ENCODE data around the gene KCNQ5. TPM values are rescaled to one million over a fixed set of nuclear protein-coding genes. Genes with fewer than 3 reads are reported as not detected.

KCNQ5 gene
- total RNA-seq, 3 donors from 2014 or later (not counting 1 experiment from before 2014, with no cell fraction given), result 8.2 to 9.7 (median 8.7) TPM

- 83% methylated on average over 1 of the region's 3 CpGs for WGBS (ENCODE audit: insufficient coverage)
- DNase-seq (no peak), ATAC-seq (no peak)
- Histone ChIP-seq H3K27ac (ENCODE audit: low read length) (no peak overlapping the region), H3K27me3 (ENCODE audit: control insufficient read depth, insufficient read depth, low read length) (no peaks in the 10 kb centered on the region), H3K9me3 (ENCODE audit: control insufficient read depth, insufficient read depth, low read length) (no peaks in the 10 kb centered on the region), H3K4me1 (ENCODE audit: control insufficient read depth, insufficient read depth, low read length) (no peaks in the 10 kb centered on the region), H3K4me3 (ENCODE audit: low read length) (no peak overlapping the region), H3K36me3 (ENCODE audit: control insufficient read depth, insufficient read depth, low read length) (no peaks in the 10 kb centered on the region)
- no peaks in the 10 kb centered on the region for H3K36me3 Mint-ChIP-seq
- H3K4me1 Mint-ChIP-seq, result no peaks in the 10 kb centered on the region
- no peak for TF ChIP-seq CTCF (IDR thresholded peaks at IDR 0.05)
- intact Hi-C loops (cut with micrococcal nuclease), result no loop called here
- no peaks in the 10 kb centered on the region for H3K27me3 Mint-ChIP-seq (ENCODE audit: low read depth in 2 of 2)
- no peak overlapping the region for H3K27ac Mint-ChIP-seq
- H3K9me3 Mint-ChIP-seq, result no peaks in the 10 kb centered on the region
- no peak overlapping the region for H3K4me3 Mint-ChIP-seq
Measured at GRCh38 chr6:72696055-72696454, 74.2 kb downstream of the KCNQ5 start.

- H3K27me3 ChIP-seq (ENCODE audit: control insufficient read depth, insufficient read depth, low read length), result no peaks in the 10 kb centered on the region
- no peak overlapping the region for H3K27ac ChIP-seq (ENCODE audit: low read length)
- no peaks in the 10 kb centered on the region for H3K9me3 Mint-ChIP-seq
- no peak overlapping the region for H3K4me3 Mint-ChIP-seq
- DNase-seq (no peak), ATAC-seq (no peak)
- H3K4me3 ChIP-seq (ENCODE audit: low read length), result no peak overlapping the region
- peaks cover 0 to 5% of the 10 kb centered on the region in 2 donors for H3K4me1 Mint-ChIP-seq
- no peak for TF ChIP-seq CTCF (IDR thresholded peaks at IDR 0.05)
- no peaks in the 10 kb centered on the region for H3K4me1 ChIP-seq (ENCODE audit: control insufficient read depth, insufficient read depth, low read length)
- no peaks in the 10 kb centered on the region for H3K9me3 ChIP-seq (ENCODE audit: control insufficient read depth, insufficient read depth, low read length)
- no peak overlapping the region for H3K27ac Mint-ChIP-seq
- WGBS (ENCODE audit: insufficient coverage), result 44% methylated on average over 1 of the region's 1 CpG
- H3K36me3 ChIP-seq (ENCODE audit: control insufficient read depth, insufficient read depth, low read length), result no peaks in the 10 kb centered on the region
- H3K36me3 Mint-ChIP-seq, result no peaks in the 10 kb centered on the region
- no peaks in the 10 kb centered on the region for H3K27me3 Mint-ChIP-seq (ENCODE audit: low read depth in 2 of 2)
- intact Hi-C loops (cut with micrococcal nuclease), result no loop called here
Measured at GRCh38 chr6:72699159-72699558, 77.3 kb downstream of the KCNQ5 start.

GRCh38 chr6:72702421-72702820 is 80.6 kb downstream of the KCNQ5 start:
- no peak overlapping the region for H3K27ac ChIP-seq (ENCODE audit: low read length)
- no peaks in the 10 kb centered on the region for H3K36me3 Mint-ChIP-seq
- no peaks in the 10 kb centered on the region for H3K9me3 Mint-ChIP-seq
- intact Hi-C loops (cut with micrococcal nuclease), result no loop called here
- no peaks in the 10 kb centered on the region for H3K4me1 ChIP-seq (ENCODE audit: control insufficient read depth, insufficient read depth, low read length)
- no peaks in the 10 kb centered on the region for H3K27me3 ChIP-seq (ENCODE audit: control insufficient read depth, insufficient read depth, low read length)
- H3K36me3 ChIP-seq (ENCODE audit: control insufficient read depth, insufficient read depth, low read length), result no peaks in the 10 kb centered on the region
- TF ChIP-seq CTCF (IDR thresholded peaks at IDR 0.05), result no peak
- ATAC-seq, result no peak
- no peak overlapping the region for H3K4me3 ChIP-seq (ENCODE audit: low read length)
- DNase-seq, result no peak
- WGBS (ENCODE audit: insufficient coverage), result 96% methylated on average over 3 of the region's 3 CpGs
- H3K27ac Mint-ChIP-seq, result no peak overlapping the region
- H3K4me1 Mint-ChIP-seq, result peaks cover 0 to 5% of the 10 kb centered on the region in 2 donors
- no peak overlapping the region for H3K4me3 Mint-ChIP-seq
- no peaks in the 10 kb centered on the region for H3K27me3 Mint-ChIP-seq (ENCODE audit: low read depth in 2 of 2)
- H3K9me3 ChIP-seq (ENCODE audit: control insufficient read depth, insufficient read depth, low read length), result no peaks in the 10 kb centered on the region

- Histone ChIP-seq H3K4me3 (ENCODE audit: low read length) (no peak overlapping the region), H3K36me3 (ENCODE audit: control insufficient read depth, insufficient read depth, low read length) (no peaks in the 10 kb centered on the region), H3K9me3 (ENCODE audit: control insufficient read depth, insufficient read depth, low read length) (no peaks in the 10 kb centered on the region), H3K27ac (ENCODE audit: low read length) (no peak overlapping the region), H3K4me1 (ENCODE audit: control insufficient read depth, insufficient read depth, low read length) (no peaks in the 10 kb centered on the region), H3K27me3 (ENCODE audit: control insufficient read depth, insufficient read depth, low read length) (no peaks in the 10 kb centered on the region)
- Mint-ChIP-seq H3K27ac (no peak overlapping the region), H3K36me3 (no peaks in the 10 kb centered on the region), H3K27me3 (ENCODE audit: low read depth in 2 of 2) (no peaks in the 10 kb centered on the region), H3K4me1 (peaks cover 0 to 5% of the 10 kb centered on the region in 2 donors), H3K9me3 (no peaks in the 10 kb centered on the region), H3K4me3 (no peak overlapping the region)
- intact Hi-C loops (cut with micrococcal nuclease), result no loop called here
- TF ChIP-seq CTCF (IDR thresholded peaks at IDR 0.05), result no peak
- no peak for DNase-seq
- 81% methylated on average over 2 of the region's 2 CpGs for WGBS (ENCODE audit: insufficient coverage)
- ATAC-seq, result no peak
Measured at GRCh38 chr6:72703093-72703492, 81.2 kb downstream of the KCNQ5 start.
